ENCODE data around the gene DNAH11. TPM values are rescaled to one million over a fixed set of nuclear protein-coding genes. Genes with fewer than 3 reads are reported as not detected.
"Not testable (repeated sequence)": the region's sequence is repeated elsewhere in the genome, so short reads cannot be mapped to it uniquely, and the experiment has no call there.

Gene DNAH11
- total RNA-seq, 1 experiment from 2014 or later = 2.0 TPM

GRCh38 chr7:21868576-21868850 is 325.7 kb downstream of the DNAH11 start:
- no peak for DNase-seq
- Mint-ChIP-seq H3K27ac (ENCODE audit: unreplicated experiment) (no peak overlapping the region), H3K27me3 (ENCODE audit: insufficient read depth, unreplicated experiment) (peaks cover 3% of the 10 kb centered on the region), H3K36me3 (ENCODE audit: insufficient read depth, unreplicated experiment) (no peaks in the 10 kb centered on the region), H3K4me3 (ENCODE audit: unreplicated experiment) (no peak overlapping the region), H3K4me1 (ENCODE audit: low read depth, unreplicated experiment) (no peaks in the 10 kb centered on the region), H3K9me3 (ENCODE audit: unreplicated experiment) (no peaks in the 10 kb centered on the region)
- Histone ChIP-seq H3K4me3 (ENCODE audit: low read depth, low read length) (no peak overlapping the region), H3K27me3 (replicated peaks; ENCODE audit: control insufficient read depth, insufficient read depth, low read length) (no peaks in the 10 kb centered on the region), H3K9me3 (no peaks in the 10 kb centered on the region), H3K4me1 (no peaks in the 10 kb centered on the region), H3K36me3 (ENCODE audit: control insufficient read depth, insufficient read depth, low read length) (no peaks in the 10 kb centered on the region)
- ChIA-PET CTCF (no interaction called here), POLR2A (no interaction called here)
- BruUV-seq (replicated peaks) = no TSS peak
- TF ChIP-seq CTCF (IDR thresholded peaks at IDR 0.05; ENCODE audit: insufficient read depth in 1 of 2, low read depth in 1 of 2, low read length in 1 of 2, severe bottlenecking in 1 of 2, unreplicated experiment in 1 of 2) = no peak
- intact Hi-C loops (cut with micrococcal nuclease; ENCODE audit: unreplicated experiment) = no loop called here

GRCh38 chr7:21869785-21870402 is 327.1 kb downstream of the DNAH11 start:
- intact Hi-C loops (cut with micrococcal nuclease; ENCODE audit: unreplicated experiment) = no loop called here
- TF ChIP-seq CTCF (IDR thresholded peaks at IDR 0.05; ENCODE audit: insufficient read depth in 1 of 2, low read depth in 1 of 2, low read length in 1 of 2, severe bottlenecking in 1 of 2, unreplicated experiment in 1 of 2) = no peak
- H3K27me3 Mint-ChIP-seq (ENCODE audit: insufficient read depth, unreplicated experiment) = peaks cover 3% of the 10 kb centered on the region
- H3K27ac Mint-ChIP-seq (ENCODE audit: unreplicated experiment) = no peak overlapping the region
- CTCF ChIA-PET = interaction anchor here (0.6 kb wide), 1 partner anchor 116 kb away, joined by 3 read pairs; no protein-coding TSS in a partner anchor
- H3K4me1 ChIP-seq = no peaks in the 10 kb centered on the region
- no peaks in the 10 kb centered on the region for H3K9me3 Mint-ChIP-seq (ENCODE audit: unreplicated experiment)
- no peaks in the 10 kb centered on the region for H3K36me3 ChIP-seq (ENCODE audit: control insufficient read depth, insufficient read depth, low read length)
- POLR2A ChIA-PET = no interaction called here
- H3K4me3 ChIP-seq (ENCODE audit: low read depth, low read length) = no peak overlapping the region
- H3K27me3 ChIP-seq (replicated peaks; ENCODE audit: control insufficient read depth, insufficient read depth, low read length) = no peaks in the 10 kb centered on the region
- no TSS peak for BruUV-seq (replicated peaks)
- no peaks in the 10 kb centered on the region for H3K4me1 Mint-ChIP-seq (ENCODE audit: low read depth, unreplicated experiment)
- DNase-seq = no peak
- no peaks in the 10 kb centered on the region for H3K9me3 ChIP-seq
- H3K4me3 Mint-ChIP-seq (ENCODE audit: unreplicated experiment) = no peak overlapping the region
- H3K36me3 Mint-ChIP-seq (ENCODE audit: insufficient read depth, unreplicated experiment) = no peaks in the 10 kb centered on the region

GRCh38 chr7:21883069-21883468 is 340.2 kb downstream of the DNAH11 start:
- DNase-seq = no peak
- ChIA-PET CTCF (interaction anchor here (0.6 kb wide), 1 partner anchor 194 kb away, joined by 3 read pairs; no protein-coding TSS in a partner anchor), POLR2A (no interaction called here)
- Mint-ChIP-seq H3K9me3 (ENCODE audit: unreplicated experiment) (no peaks in the 10 kb centered on the region), H3K27me3 (ENCODE audit: insufficient read depth, unreplicated experiment) (peaks cover 2% of the 10 kb centered on the region), H3K4me1 (ENCODE audit: low read depth, unreplicated experiment) (no peaks in the 10 kb centered on the region), H3K27ac (ENCODE audit: unreplicated experiment) (no peak overlapping the region), H3K36me3 (ENCODE audit: insufficient read depth, unreplicated experiment) (no peaks in the 10 kb centered on the region), H3K4me3 (ENCODE audit: unreplicated experiment) (no peak overlapping the region)
- no peaks in the 10 kb centered on the region for H3K9me3 ChIP-seq
- H3K4me3 ChIP-seq (ENCODE audit: low read depth, low read length) = no peak overlapping the region
- H3K36me3 ChIP-seq (ENCODE audit: control insufficient read depth, insufficient read depth, low read length) = no peaks in the 10 kb centered on the region
- BruUV-seq (replicated peaks) = no TSS peak
- H3K4me1 ChIP-seq = no peaks in the 10 kb centered on the region
- TF ChIP-seq CTCF (IDR thresholded peaks at IDR 0.05; ENCODE audit: insufficient read depth in 1 of 2, low read depth in 1 of 2, low read length in 1 of 2, severe bottlenecking in 1 of 2, unreplicated experiment in 1 of 2) = no peak
- H3K27me3 ChIP-seq (replicated peaks; ENCODE audit: control insufficient read depth, insufficient read depth, low read length) = no peaks in the 10 kb centered on the region
- intact Hi-C loops (cut with micrococcal nuclease; ENCODE audit: unreplicated experiment) = no loop called here

- CTCF ChIA-PET = interaction anchor here (0.6 kb wide), 1 partner anchor 194 kb away, joined by 3 read pairs; no protein-coding TSS in a partner anchor
- H3K36me3 ChIP-seq (ENCODE audit: control insufficient read depth, insufficient read depth, low read length); BruUV-seq (replicated peaks); H3K9me3 Mint-ChIP-seq (ENCODE audit: unreplicated experiment); H3K4me1 Mint-ChIP-seq (ENCODE audit: low read depth, unreplicated experiment); H3K4me3 Mint-ChIP-seq (ENCODE audit: unreplicated experiment); H3K27ac Mint-ChIP-seq (ENCODE audit: unreplicated experiment); H3K27me3 ChIP-seq (replicated peaks; ENCODE audit: control insufficient read depth, insufficient read depth, low read length); H3K4me3 ChIP-seq (ENCODE audit: low read depth, low read length); H3K36me3 Mint-ChIP-seq (ENCODE audit: insufficient read depth, unreplicated experiment); intact Hi-C loops (cut with micrococcal nuclease; ENCODE audit: unreplicated experiment); H3K4me1 ChIP-seq; H3K9me3 ChIP-seq; DNase-seq; POLR2A ChIA-PET; H3K27me3 Mint-ChIP-seq (ENCODE audit: insufficient read depth, unreplicated experiment): not testable (repeated sequence)
These were observed 340.7 kb downstream of the DNAH11 start for GRCh38 chr7:21883501-21883900.

Data from Caco-2 (cell line).